ENCODE data around the gene APBB1.

APBB1 gene

DNA sequence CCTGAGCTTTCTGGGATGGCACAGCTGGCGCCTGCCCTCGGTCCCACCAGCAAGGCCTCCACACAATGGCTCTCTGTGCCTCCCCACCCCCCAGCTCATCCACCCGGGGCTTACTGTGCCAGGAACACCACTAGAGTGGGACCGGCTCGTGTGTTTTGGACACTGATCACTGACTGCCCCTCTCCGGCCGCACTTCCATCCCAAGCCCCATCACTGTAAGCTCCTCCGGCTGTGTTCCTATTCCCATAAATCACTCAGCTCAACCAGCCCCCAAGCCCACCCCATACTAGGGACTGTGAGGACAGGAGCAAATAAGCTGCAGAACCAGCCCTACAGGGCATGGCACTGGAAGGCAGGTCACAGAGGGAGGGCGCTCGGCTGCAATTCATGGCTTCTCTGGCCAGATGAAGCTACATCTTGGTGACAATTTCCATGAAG lies 7.3 kb downstream of the APBB1 start:
- TF ChIP-seq, protein P1, sequence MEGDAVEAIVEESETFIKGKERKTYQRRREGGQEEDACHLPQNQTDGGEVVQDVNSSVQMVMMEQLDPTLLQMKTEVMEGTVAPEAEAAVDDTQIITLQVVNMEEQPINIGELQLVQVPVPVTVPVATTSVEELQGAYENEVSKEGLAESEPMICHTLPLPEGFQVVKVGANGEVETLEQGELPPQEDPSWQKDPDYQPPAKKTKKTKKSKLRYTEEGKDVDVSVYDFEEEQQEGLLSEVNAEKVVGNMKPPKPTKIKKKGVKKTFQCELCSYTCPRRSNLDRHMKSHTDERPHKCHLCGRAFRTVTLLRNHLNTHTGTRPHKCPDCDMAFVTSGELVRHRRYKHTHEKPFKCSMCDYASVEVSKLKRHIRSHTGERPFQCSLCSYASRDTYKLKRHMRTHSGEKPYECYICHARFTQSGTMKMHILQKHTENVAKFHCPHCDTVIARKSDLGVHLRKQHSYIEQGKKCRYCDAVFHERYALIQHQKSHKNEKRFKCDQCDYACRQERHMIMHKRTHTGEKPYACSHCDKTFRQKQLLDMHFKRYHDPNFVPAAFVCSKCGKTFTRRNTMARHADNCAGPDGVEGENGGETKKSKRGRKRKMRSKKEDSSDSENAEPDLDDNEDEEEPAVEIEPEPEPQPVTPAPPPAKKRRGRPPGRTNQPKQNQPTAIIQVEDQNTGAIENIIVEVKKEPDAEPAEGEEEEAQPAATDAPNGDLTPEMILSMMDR (conservative IDR thresholded peaks at IDR 0.05; ENCODE audit: control insufficient read depth, insufficient read depth, low read depth, low read length), result no peak
- H3K4me3 ChIP-seq (ENCODE audit: control insufficient read depth, low read depth, low read length), result no peak overlapping the region
- no peak for DNase-seq (ENCODE audit: low read depth)

DNA sequence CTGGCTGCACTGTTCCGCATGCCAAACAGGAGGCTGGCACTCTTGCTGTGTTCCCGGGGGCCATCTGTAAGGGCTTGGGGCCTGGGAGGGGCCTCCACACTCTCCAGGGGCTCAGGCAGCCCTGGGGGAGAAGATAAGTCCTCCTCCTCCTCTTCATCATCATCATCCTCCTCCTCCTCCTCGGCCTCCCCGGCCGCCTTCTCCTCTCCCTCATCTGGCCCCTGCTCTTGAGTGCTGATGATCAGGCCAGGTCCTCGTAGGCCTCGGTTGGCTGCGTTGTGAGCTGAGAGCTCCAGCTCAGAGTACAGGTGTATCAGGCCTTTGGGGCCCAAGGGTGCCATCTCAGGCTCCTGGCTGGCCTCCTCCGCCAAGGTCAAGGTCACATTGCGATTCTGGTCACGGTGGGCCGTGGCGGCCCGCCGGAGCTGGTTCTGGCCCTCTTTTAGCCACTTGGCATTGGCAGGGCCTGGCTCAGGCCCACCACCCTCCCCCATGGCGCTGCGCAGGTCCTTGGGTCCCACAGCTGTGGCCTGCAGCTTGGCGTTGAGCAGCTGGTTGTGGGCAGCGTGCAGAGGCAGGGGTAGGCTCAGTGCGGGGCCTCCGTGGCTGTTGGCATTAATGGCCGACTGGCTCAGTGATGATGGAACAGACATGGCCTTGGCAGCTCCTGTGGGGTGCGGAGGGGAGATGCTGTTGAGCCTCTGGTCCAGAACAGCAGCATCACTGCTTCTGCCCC lies 8.0 kb downstream of the APBB1 start:
- no peak overlapping the region for H3K4me3 ChIP-seq (ENCODE audit: control insufficient read depth, low read depth, low read length)
- no peak for DNase-seq (ENCODE audit: low read depth)
- TF ChIP-seq, protein P1 (conservative IDR thresholded peaks at IDR 0.05; ENCODE audit: control insufficient read depth, insufficient read depth, low read depth, low read length), result no peak

GRCh38 chr11:6406370-6406769 lies 12.5 kb downstream of the APBB1 start:
- no peak overlapping the region for H3K4me3 ChIP-seq (ENCODE audit: control insufficient read depth, low read depth, low read length)
- TF ChIP-seq, protein P1 (conservative IDR thresholded peaks at IDR 0.05; ENCODE audit: control insufficient read depth, insufficient read depth, low read depth, low read length), result no peak
- DNase-seq (ENCODE audit: low read depth), result no peak

GRCh38 chr11:6405846-6406245 lies 13.0 kb downstream of the APBB1 start:
- TF ChIP-seq, protein P1 (conservative IDR thresholded peaks at IDR 0.05; ENCODE audit: control insufficient read depth, insufficient read depth, low read depth, low read length), result no peak
- DNase-seq (ENCODE audit: low read depth), result no peak

DNA sequence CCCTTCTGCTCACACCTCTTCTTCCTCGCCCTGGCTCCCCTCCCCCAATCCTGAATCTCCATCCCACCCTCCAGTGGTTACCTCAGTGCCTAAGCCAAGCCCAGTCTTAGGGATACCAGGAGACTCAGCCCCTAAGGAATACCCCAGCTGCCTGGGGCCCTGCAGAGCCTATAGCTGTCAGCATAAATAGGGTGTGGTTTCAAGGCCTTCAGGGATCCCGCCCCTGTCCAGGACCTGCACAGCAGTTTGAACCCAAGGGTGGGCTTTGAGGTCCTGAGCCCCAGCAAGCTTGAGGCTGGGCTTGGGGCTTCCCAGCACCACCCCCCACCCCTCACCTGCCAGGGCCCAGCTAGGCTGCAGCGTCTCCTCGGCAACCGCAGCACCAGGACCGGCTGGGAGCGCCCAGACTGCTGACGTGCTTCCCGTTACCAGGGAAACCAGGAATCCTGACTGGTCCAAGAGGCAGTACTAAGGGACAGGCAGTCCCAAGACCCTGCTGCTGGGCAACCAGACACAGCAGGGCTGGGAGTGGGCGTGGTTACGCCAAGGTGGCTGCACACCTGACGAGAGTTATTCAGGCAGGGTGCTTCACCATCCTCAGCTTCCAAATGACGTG lies 13.7 kb downstream of the APBB1 start:
- TF ChIP-seq, protein P1 (conservative IDR thresholded peaks at IDR 0.05; ENCODE audit: control insufficient read depth, insufficient read depth, low read depth, low read length), result no peak
- no peak overlapping the region for H3K4me3 ChIP-seq (ENCODE audit: control insufficient read depth, low read depth, low read length)
- no peak for DNase-seq (ENCODE audit: low read depth)

More at GRCh38 chr11:6405846-6406245, 13.0 kb downstream of the APBB1 start:
- no peak overlapping the region for H3K4me3 ChIP-seq (ENCODE audit: control insufficient read depth, low read depth, low read length)

DNA sequence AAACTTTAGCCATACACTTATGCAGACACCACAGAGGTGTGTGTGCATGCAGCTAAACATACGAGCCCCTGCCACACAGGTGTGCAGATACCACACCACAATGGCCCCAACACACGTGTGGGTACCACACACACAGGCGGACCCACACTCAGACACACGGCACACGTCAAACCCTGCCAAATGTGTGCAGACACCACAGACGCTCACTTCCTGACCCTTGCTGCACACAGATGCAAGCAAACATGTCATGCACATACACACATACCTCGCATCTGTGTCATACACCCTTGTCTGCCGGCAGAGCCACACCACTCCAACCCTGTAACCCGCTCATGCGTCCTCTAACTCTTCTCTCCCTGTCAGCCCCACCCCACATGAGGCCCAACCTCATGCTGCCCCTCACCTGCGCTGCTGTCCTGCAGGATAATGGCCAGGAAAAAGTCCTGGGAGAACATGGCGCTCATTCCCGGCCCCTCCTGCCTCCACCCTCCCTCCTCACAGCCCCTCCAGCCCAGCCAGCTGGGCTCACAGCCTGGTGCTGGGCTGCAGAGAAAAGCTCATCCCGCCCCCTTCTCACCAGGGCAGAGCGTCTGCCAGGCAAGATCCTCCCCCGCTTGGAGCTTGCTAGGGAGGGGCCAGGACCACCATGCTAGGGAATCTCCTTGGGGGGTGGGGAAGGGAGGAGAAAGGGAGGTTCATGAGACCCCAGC lies 14.4 kb downstream of the APBB1 start:
- H3K4me3 ChIP-seq (ENCODE audit: control insufficient read depth, low read depth, low read length), result no peak overlapping the region
- TF ChIP-seq, protein P1 (conservative IDR thresholded peaks at IDR 0.05; ENCODE audit: control insufficient read depth, insufficient read depth, low read depth, low read length), result no peak
- peak; percentile 25 for DNase-seq (ENCODE audit: low read depth)
